ENCODE results near the gene AKAP6.

DNA sequence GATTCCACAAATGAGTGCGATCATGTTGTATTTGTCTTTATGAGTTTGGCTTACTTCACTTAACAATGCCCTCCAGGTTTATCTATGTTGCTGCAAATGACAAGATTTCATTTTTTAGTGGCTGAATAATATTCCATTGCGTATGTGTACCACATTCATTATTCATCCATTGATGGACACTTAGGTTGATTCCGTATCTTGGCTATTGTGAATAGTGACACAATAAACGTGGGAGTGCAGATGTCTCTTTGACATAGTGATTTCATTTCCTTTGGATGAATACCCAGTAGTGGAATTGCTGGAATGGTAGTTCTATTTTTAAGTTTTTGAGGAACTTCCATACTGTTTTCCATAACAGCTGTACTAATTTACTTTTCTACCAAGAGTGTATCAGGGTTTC is 23.5 kb downstream of the AKAP6 start:
- TF ChIP-seq, protein P1, sequence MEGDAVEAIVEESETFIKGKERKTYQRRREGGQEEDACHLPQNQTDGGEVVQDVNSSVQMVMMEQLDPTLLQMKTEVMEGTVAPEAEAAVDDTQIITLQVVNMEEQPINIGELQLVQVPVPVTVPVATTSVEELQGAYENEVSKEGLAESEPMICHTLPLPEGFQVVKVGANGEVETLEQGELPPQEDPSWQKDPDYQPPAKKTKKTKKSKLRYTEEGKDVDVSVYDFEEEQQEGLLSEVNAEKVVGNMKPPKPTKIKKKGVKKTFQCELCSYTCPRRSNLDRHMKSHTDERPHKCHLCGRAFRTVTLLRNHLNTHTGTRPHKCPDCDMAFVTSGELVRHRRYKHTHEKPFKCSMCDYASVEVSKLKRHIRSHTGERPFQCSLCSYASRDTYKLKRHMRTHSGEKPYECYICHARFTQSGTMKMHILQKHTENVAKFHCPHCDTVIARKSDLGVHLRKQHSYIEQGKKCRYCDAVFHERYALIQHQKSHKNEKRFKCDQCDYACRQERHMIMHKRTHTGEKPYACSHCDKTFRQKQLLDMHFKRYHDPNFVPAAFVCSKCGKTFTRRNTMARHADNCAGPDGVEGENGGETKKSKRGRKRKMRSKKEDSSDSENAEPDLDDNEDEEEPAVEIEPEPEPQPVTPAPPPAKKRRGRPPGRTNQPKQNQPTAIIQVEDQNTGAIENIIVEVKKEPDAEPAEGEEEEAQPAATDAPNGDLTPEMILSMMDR (IDR thresholded peaks at IDR 0.05), result no peak
- TF ChIP-seq POLR2AphosphoS5 (IDR thresholded peaks at IDR 0.05) (no peak), POLR2A (IDR thresholded peaks at IDR 0.05) (no peak)
